Upper lobe of left lung (tissue), 6 donors: ENCODE results near the gene C4orf50. TPM values are rescaled to one million over a fixed set of nuclear protein-coding genes. Genes with fewer than 3 reads are reported as not detected.

Experiments used
- ATAC-seq, 2 donors: fragments of 200-7000 bp; cut with Tn5 transposase; one replicate each; pipeline ENCODE4 v1.9.1; 2022; ENCODE audit warnings: mild to moderate bottlenecking in 2 of 2, moderate library complexity in 2 of 2; ENCODE audit not compliant: low FRiP score in 2 of 2
- DNase-seq, 2 donors: peaks; one replicate each; pipeline ENCODE4 v3.0.0-alpha.2; 2019 to 2020
- H3K27ac ChIP-seq, 4 donors: fragments of 200-600 bp; sonication (generic); one replicate each; pipeline ENCODE4 v1.5.1; 2016 to 2019
- H3K27me3 ChIP-seq, 4 donors: fragments of 200-600 bp; sonication (generic); one replicate each; pipeline ENCODE4 v1.5.1; 2017 to 2019
- H3K36me3 ChIP-seq, 4 donors: fragments of 200-600 bp; sonication (generic); one replicate each; pipeline ENCODE4 v1.5.1; 2016 to 2019
- H3K4me1 ChIP-seq, 4 donors: fragments of 200-600 bp; sonication (generic); one replicate each; pipeline ENCODE4 v1.5.1; 2018 to 2019
- H3K4me3 ChIP-seq, 4 donors: fragments of 200-600 bp; sonication (generic); one replicate each; pipeline ENCODE4 v1.5.1; 2017 to 2019; ENCODE audit warnings: mild to moderate bottlenecking in 2 of 4, moderate library complexity in 1 of 4
- H3K9me3 ChIP-seq, 4 donors: fragments of 200-600 bp; sonication (generic); one replicate each; pipeline ENCODE4 v1.5.1; 2018 to 2019
- CTCF ChIP-seq, 6 experiments: fragments of 450-650 bp in 4 of 6; fragments of 200-600 bp in 2 of 6; sonication (generic) in 2 of 6; IDR thresholded peaks; one replicate each; pipeline ENCODE4 v1.5.1; 2016 to 2019; ENCODE audit warnings: antibody characterized with exemption in 6 of 6
- EP300 ChIP-seq, 4 donors: sonication (generic); formaldehyde crosslinking; IDR thresholded peaks; one replicate each; pipeline ENCODE4 v1.5.1; 2017; ENCODE audit warnings: antibody characterized with exemption in 4 of 4, control low read depth in 2 of 4
- POLR2A ChIP-seq, 4 donors: fragments of 450-650 bp; IDR thresholded peaks; one replicate each; pipeline ENCODE4 v1.5.1; 2016 to 2017; ENCODE audit warnings: antibody characterized with exemption in 4 of 4, mild to moderate bottlenecking in 2 of 4
- POLR2AphosphoS5 ChIP-seq, 2 donors: sonication (generic); formaldehyde crosslinking; IDR thresholded peaks; one replicate each; pipeline ENCODE4 v1.5.1; 2017; ENCODE audit warnings: antibody characterized with exemption in 2 of 2
- WGBS, 2 donors: methylation state at CpG; one replicate each; pipeline ENCODE4 v1.1.5; 2017 to 2018; 5-methylcytosine and 5-hydroxymethylcytosine counted together
- total RNA-seq, 6 donors: library from RNA; depleted of rRNA in 4 of 6; stranded (reverse); fragments of >200 nt in 4 of 6; gene quantifications; one replicate each; pipeline versions ENCODE4 v1.1.0 to v1.2.1, GENCODE V29; 2016 to 2021
- donor health status: DM: no; HTN: no; CAD: no; lungs with moderate emphysema.
- donor health status: DM: no; HTN: yes; CAD: no; lungs with severe emphysema.

The C4orf50 gene
- total RNA-seq, 6 donors from 2014 or later: 0.03 to 1.3 (median 0.65) TPM

- no peaks in the 10 kb centered on the region for H3K36me3 ChIP-seq
- ATAC-seq (no peak), DNase-seq (no peak)
- no peaks in the 10 kb centered on the region for H3K27me3 ChIP-seq
- no peaks in the 10 kb centered on the region for H3K4me1 ChIP-seq
- H3K4me3 ChIP-seq: no peak overlapping the region
- 28 to 41% methylated on average over 4 to 5 of the region's 5 CpGs for WGBS, 2 donors
- H3K27ac ChIP-seq: no peak overlapping the region
- TF ChIP-seq POLR2AphosphoS5 (IDR thresholded peaks at IDR 0.05) (no peak), CTCF (IDR thresholded peaks at IDR 0.05) (no peak), EP300 (IDR thresholded peaks at IDR 0.05) (no peak), POLR2A (IDR thresholded peaks at IDR 0.05) (no peak)
- H3K9me3 ChIP-seq: no peaks in the 10 kb centered on the region
Measured at GRCh38 chr4:6031846-6032245, 13.6 kb upstream of the C4orf50 start.

DNA sequence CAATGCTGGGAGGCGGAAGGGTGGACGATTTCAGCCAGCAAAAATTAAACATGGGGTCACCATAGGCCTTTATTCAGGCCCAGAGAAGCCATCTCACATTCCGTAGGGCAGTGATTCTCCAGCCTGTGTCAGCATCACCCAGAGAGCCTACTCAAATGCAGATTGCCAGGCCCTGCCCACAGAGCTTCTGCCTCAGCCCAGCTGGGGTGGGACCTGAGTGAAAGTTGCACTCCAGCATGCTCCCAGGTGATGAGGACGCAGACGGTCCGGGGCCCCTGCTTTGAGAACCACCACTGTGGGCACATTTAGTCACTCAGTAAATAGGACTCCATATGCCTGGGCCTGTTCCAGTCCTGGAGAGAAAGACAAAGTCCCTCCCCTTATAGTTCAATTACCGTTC, 12.4 kb upstream of the C4orf50 start:
- Histone ChIP-seq H3K27me3 (no peaks in the 10 kb centered on the region), H3K36me3 (no peaks in the 10 kb centered on the region), H3K4me3 (no peak overlapping the region), H3K9me3 (no peaks in the 10 kb centered on the region), H3K27ac (no peak overlapping the region), H3K4me1 (no peaks in the 10 kb centered on the region)
- TF ChIP-seq POLR2A (IDR thresholded peaks at IDR 0.05): no peak
- no peak for TF ChIP-seq EP300 (IDR thresholded peaks at IDR 0.05)
- TF ChIP-seq POLR2AphosphoS5 (IDR thresholded peaks at IDR 0.05): no peak
- no peak for TF ChIP-seq CTCF (IDR thresholded peaks at IDR 0.05)
- DNase-seq: no peak
- ATAC-seq: no peak
- WGBS, 2 donors: 82 to 92% methylated on average over 6 to 7 of the region's 7 CpGs

DNA sequence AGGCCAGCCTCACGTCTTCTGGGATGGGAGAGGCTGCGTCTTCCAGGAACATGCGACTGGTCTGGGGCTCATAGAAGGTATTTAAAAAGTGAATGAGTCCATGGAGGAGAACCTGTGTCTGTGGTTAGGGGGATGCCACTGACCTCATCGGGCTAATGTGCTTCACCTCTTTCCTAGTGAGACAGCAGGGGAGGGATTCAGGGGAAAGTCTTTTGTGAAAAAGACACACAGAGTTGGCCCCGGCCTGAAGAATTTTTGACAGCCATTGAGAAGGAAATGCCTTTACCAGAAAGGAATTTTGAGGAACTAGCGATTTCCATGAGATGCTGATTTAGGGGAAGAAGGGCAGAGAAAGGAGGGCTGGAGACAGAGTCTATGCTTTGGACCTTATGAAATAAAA, 11.0 kb upstream of the C4orf50 start:
- Histone ChIP-seq H3K4me3 (no peak overlapping the region), H3K27ac (no peak overlapping the region), H3K36me3 (no peaks in the 10 kb centered on the region), H3K4me1 (no peaks in the 10 kb centered on the region), H3K27me3 (no peaks in the 10 kb centered on the region), H3K9me3 (no peaks in the 10 kb centered on the region)
- no peak for DNase-seq
- ATAC-seq: no peak
- TF ChIP-seq CTCF (IDR thresholded peaks at IDR 0.05): no peak
- no peak for TF ChIP-seq EP300 (IDR thresholded peaks at IDR 0.05)
- TF ChIP-seq POLR2AphosphoS5 (IDR thresholded peaks at IDR 0.05): no peak
- no peak for TF ChIP-seq POLR2A (IDR thresholded peaks at IDR 0.05)
- 65 to 79% methylated on average over 6 of the region's 6 CpGs for WGBS, 2 donors

DNA sequence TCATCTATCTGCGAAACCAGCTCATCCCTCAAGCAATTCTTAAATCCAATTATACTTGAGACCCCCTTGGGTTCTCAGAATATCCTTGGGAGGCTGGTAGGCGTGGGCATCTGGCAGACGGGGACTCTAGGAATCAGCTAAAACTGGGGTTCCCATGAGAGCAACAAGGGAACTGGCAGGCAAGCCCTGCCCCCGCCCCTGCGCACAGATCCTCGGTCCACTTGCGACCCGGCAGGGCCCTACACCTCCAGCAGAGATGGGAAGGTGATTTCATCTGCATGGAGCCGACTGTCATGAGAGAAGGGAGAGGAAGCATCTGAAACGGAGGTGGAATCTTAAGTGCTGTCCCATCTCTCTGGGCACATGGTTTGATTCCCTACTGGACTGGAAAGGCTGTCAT, 9.9 kb upstream of the C4orf50 start:
- DNase-seq: no peak
- Histone ChIP-seq H3K36me3 (no peaks in the 10 kb centered on the region), H3K4me3 (no peak overlapping the region), H3K4me1 (no peaks in the 10 kb centered on the region), H3K27ac (no peak overlapping the region), H3K9me3 (no peaks in the 10 kb centered on the region), H3K27me3 (no peaks in the 10 kb centered on the region)
- 71 to 81% methylated on average over 7 to 10 of the region's 10 CpGs for WGBS, 2 donors
- TF ChIP-seq CTCF (IDR thresholded peaks at IDR 0.05) (no peak), POLR2AphosphoS5 (IDR thresholded peaks at IDR 0.05) (no peak), EP300 (IDR thresholded peaks at IDR 0.05) (no peak), POLR2A (IDR thresholded peaks at IDR 0.05) (no peak)
- ATAC-seq: no peak

GRCh38 chr4:6027392-6027791, 9.2 kb upstream of the C4orf50 start:
- Histone ChIP-seq H3K27ac (no peak overlapping the region), H3K36me3 (no peaks in the 10 kb centered on the region), H3K27me3 (no peaks in the 10 kb centered on the region), H3K9me3 (no peaks in the 10 kb centered on the region), H3K4me1 (no peaks in the 10 kb centered on the region), H3K4me3 (no peak overlapping the region)
- ATAC-seq (no peak), DNase-seq (no peak)
- WGBS, 2 donors: 67 to 73% methylated on average over 9 of the region's 9 CpGs
- TF ChIP-seq POLR2AphosphoS5 (IDR thresholded peaks at IDR 0.05) (no peak), CTCF (IDR thresholded peaks at IDR 0.05) (no peak), EP300 (IDR thresholded peaks at IDR 0.05) (no peak), POLR2A (IDR thresholded peaks at IDR 0.05) (no peak)
